PFSK-1 (cell line): ENCODE data around the gene WAC.

Experiments used
- FOXP2 ChIP-seq: optimal IDR thresholded peaks from 2 replicates; pipeline ENCODE3; 2011; ENCODE audit warnings: borderline replicate concordance, control low read depth, inconsistent platforms; ENCODE audit not compliant: insufficient read depth; ENCODE audit errors: extremely low read length, extremely low read depth
- POLR2AphosphoS5 ChIP-seq: IDR thresholded peaks from 2 replicates; pipeline ENCODE4 v1.6.1; 2012; ENCODE audit warnings: low read depth, mild to moderate bottlenecking, control low read depth, low read length, moderate library complexity
- SIN3A ChIP-seq: IDR thresholded peaks from 2 replicates; pipeline ENCODE4 v1.6.1; 2012; ENCODE audit warnings: mild to moderate bottlenecking, low read length, moderate library complexity, borderline replicate concordance; ENCODE audit not compliant: insufficient read depth
- TAF1 ChIP-seq: IDR thresholded peaks from 2 replicates; pipeline ENCODE4 v1.6.1; 2012; ENCODE audit warnings: low read length, control low read depth, borderline replicate concordance; ENCODE audit not compliant: insufficient read depth
- TF ChIP-seq, protein P1 (sequence below), 2 experiments: IDR thresholded peaks; 2 replicates each; pipeline versions ENCODE4 v1.6.1 to v1.8.0; 2011 to 2012; ENCODE audit warnings: low read depth in 2 of 2, low read length in 2 of 2, control low read depth in 1 of 2, inconsistent platforms in 1 of 2, mild to moderate bottlenecking in 1 of 2, moderate library complexity in 1 of 2; ENCODE audit not compliant: insufficient read depth in 1 of 2

Gene WAC

DNA sequence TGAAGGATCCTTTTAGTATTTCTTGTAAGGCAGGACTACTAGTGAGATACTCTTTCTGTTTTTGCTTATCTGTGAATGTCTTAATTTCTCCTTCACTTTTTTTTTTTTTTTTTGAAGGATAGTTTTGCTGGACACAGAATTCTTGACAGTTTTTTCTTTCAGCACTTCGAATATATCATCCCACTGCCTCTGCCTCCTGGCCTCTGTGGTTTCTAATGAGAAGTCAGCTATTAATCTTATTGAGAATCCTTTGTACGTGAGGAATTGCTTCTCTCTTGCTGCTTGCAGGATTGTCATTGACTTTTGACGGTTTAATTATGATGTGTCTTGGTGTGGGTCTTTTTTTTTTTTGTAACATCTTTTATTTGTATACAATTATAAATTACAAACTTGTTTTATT is 12.6 kb upstream of the WAC start:
- TF ChIP-seq SIN3A (no peak), POLR2AphosphoS5 (no peak)
- TF ChIP-seq, protein P1, sequence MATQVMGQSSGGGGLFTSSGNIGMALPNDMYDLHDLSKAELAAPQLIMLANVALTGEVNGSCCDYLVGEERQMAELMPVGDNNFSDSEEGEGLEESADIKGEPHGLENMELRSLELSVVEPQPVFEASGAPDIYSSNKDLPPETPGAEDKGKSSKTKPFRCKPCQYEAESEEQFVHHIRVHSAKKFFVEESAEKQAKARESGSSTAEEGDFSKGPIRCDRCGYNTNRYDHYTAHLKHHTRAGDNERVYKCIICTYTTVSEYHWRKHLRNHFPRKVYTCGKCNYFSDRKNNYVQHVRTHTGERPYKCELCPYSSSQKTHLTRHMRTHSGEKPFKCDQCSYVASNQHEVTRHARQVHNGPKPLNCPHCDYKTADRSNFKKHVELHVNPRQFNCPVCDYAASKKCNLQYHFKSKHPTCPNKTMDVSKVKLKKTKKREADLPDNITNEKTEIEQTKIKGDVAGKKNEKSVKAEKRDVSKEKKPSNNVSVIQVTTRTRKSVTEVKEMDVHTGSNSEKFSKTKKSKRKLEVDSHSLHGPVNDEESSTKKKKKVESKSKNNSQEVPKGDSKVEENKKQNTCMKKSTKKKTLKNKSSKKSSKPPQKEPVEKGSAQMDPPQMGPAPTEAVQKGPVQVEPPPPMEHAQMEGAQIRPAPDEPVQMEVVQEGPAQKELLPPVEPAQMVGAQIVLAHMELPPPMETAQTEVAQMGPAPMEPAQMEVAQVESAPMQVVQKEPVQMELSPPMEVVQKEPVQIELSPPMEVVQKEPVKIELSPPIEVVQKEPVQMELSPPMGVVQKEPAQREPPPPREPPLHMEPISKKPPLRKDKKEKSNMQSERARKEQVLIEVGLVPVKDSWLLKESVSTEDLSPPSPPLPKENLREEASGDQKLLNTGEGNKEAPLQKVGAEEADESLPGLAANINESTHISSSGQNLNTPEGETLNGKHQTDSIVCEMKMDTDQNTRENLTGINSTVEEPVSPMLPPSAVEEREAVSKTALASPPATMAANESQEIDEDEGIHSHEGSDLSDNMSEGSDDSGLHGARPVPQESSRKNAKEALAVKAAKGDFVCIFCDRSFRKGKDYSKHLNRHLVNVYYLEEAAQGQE (IDR thresholded peaks at IDR 0.05; ENCODE audit: insufficient read depth in 1 of 2, low read depth in 2 of 2, low read length in 2 of 2): no peak

DNA sequence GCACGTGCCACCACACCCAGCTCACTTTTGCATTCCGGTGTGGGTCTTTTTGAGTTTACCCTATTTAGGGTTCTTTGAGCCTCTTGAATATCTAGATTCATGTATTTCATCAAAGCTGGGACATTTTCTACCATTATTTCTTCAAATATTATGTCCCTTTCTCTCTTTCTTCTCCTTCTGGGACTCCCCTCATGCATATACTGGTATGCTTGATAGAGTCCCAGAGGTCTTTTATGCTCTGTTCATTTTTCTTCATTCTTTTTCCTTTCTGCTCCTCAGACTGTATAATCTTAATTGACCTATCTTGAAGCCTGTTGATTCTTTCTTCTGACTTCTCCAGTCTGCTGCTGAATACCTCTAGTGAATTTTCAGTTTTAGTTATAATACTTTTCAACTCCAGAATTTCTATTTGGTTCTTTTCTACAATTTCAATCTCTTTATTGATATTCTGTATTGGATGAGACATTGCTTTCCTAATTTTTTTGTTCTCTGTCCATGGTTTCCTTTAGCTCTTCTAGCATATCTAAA is 9.1 kb upstream of the WAC start:
- TF ChIP-seq TAF1 (no peak), FOXP2 (no peak), POLR2AphosphoS5 (no peak), SIN3A (no peak)
- TF ChIP-seq, protein P1 (IDR thresholded peaks at IDR 0.05; ENCODE audit: insufficient read depth in 1 of 2, low read depth in 2 of 2, low read length in 2 of 2): no peak

DNA sequence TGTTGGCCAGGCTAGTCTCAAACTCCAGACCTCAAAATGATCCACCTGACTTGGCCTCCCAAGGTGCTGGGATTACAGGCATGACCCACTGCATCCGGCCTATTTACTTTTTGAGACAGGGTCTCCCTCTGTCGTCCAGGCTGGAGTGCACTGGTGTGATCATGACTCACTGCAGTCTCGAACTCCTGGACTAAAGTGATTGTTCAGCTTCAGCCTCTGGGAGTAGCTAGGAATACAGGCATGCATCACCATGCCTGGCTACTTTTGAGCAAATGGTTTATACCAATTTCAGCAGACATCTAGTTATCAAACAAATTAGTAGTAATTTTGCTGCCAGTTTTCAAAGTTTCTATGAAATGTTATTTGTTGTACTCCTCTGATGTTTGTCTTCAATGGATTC is 2.2 kb upstream of the WAC start:
- TF ChIP-seq POLR2AphosphoS5 (no peak), SIN3A (no peak), TAF1 (no peak), FOXP2 (no peak)
- TF ChIP-seq, protein P1 (IDR thresholded peaks at IDR 0.05; ENCODE audit: insufficient read depth in 1 of 2, low read depth in 2 of 2, low read length in 2 of 2): no peak

DNA sequence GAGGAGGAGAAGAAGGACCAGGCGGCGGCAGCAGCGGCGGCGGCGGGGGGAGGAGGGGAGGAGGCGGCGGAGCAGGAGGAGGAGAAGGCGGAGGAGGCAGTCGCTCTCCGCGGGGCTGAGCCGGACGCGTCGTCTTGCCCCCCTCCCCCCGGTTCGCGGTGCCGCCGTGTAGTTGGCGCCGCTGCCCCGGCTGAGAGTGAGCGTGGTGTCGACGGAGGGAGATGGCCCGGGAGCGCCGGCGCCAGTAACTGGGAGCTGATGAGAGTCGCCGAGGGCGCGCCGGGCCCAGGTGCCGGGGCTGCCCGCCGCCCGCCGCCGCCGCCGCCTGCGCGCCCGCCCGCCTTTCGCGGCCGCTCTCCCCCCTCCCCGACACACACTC is 257 bp downstream of the WAC start:
- TF ChIP-seq POLR2AphosphoS5 (no peak), SIN3A (no peak), FOXP2 (no peak), TAF1 (no peak)
- TF ChIP-seq, protein P1 (IDR thresholded peaks at IDR 0.05; ENCODE audit: insufficient read depth in 1 of 2, low read depth in 2 of 2, low read length in 2 of 2): no peak

DNA sequence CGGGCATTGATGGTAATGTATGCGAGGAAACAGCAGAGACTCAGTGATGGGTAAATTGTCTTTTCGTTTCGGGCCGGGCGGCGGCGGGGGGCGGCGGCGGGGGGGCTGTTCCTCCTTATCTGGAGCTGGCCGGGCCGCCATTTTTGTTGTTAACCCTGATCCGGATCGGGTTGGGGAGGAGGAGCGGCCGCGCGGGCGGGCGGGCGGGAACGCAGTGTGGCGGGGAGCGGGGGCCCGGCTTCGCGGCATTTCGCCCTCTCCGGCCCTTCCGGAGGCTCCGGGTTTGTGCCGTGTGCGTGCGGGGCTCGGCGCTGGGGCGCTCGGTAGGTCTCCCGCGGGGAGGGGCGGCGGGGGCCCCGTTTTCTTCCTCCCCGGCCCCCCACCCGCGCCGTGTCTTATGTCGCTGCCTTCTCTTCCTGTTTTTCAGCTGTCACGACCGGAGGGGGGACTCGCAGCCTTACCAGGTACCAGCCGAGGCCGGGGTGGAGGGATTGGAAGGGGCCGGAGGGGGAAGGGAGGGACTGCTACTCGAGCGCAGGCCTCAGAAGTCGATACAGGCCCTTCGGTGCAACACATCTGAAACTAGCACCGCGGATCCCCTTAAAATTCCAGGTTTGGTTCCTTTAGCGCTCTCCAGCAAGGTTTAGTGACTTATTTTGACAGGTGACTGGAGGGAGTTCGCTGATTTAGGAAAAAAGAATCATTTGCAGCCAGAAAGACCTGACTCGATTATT is 820 bp downstream of the WAC start:
- TF ChIP-seq, protein P1 (IDR thresholded peaks at IDR 0.05; ENCODE audit: insufficient read depth in 1 of 2, low read depth in 2 of 2, low read length in 2 of 2): no peak
